Neural progenitor cell (in vitro differentiated cells): ENCODE measurements around the gene ALPL. TPM values are rescaled to one million over a fixed set of nuclear protein-coding genes. Genes with fewer than 3 reads are reported as not detected.

Source experiments
- DNase-seq: peaks from one replicate; pipeline ENCODE4 v3.0.0-alpha.2; 2016; ENCODE audit warnings: low spot score
- H2AFZ ChIP-seq: fragments of 200-600 bp; sonication (generic); replicated peaks from 2 replicates; pipeline ENCODE4 v1.6.1; 2016; ENCODE audit warnings: antibody characterized with exemption
- H3F3A ChIP-seq: fragments of 200-600 bp; sonication (generic); 2 replicates; pipeline ENCODE4 v1.6.1; 2016; ENCODE audit warnings: antibody characterized with exemption, low read depth
- H3K27ac ChIP-seq: fragments of 200-600 bp; sonication (generic); 2 replicates; pipeline ENCODE4 v1.5.1; 2016; ENCODE audit warnings: mild to moderate bottlenecking
- H3K27me3 ChIP-seq: fragments of 200-600 bp; sonication (generic); 2 replicates; pipeline ENCODE4 v1.6.1; 2016; ENCODE audit warnings: mild to moderate bottlenecking, moderate library complexity
- H3K36me3 ChIP-seq: fragments of 200-600 bp; sonication (generic); 2 replicates; pipeline ENCODE4 v1.5.1; 2016
- H3K4me1 ChIP-seq: fragments of 200-600 bp; sonication (generic); 2 replicates; pipeline ENCODE4 v1.6.1; 2016; ENCODE audit warnings: mixed run types
- H3K4me2 ChIP-seq: fragments of 200-600 bp; sonication (generic); 2 replicates; pipeline ENCODE4 v1.6.1; 2016
- H3K4me3 ChIP-seq: fragments of 200-600 bp; sonication (generic); 2 replicates; pipeline ENCODE4 v1.5.1; 2016
- H3K79me2 ChIP-seq: fragments of 200-600 bp; sonication (generic); 2 replicates; pipeline ENCODE4 v1.6.1; 2016; ENCODE audit warnings: low read depth
- H3K9ac ChIP-seq: fragments of 200-600 bp; sonication (generic); 2 replicates; pipeline ENCODE4 v1.6.1; 2016
- H3K9me3 ChIP-seq: fragments of 200-600 bp; sonication (generic); 2 replicates; pipeline ENCODE4 v1.5.1; 2016; ENCODE audit warnings: low read depth
- H4K20me1 ChIP-seq: fragments of 200-600 bp; sonication (generic); 2 replicates; pipeline ENCODE4 v1.6.1; 2016; ENCODE audit warnings: low read depth
- H3K27ac Mint-ChIP-seq: 3 replicates; pipeline ENCODE4 v1.8.0; 2021; ENCODE audit warnings: mixed read lengths
- H3K27me3 Mint-ChIP-seq: 2 replicates; pipeline ENCODE4 v1.8.0; 2022; ENCODE audit warnings: low read depth, mild to moderate bottlenecking, inconsistent platforms, moderate library complexity, mixed read lengths; ENCODE audit not compliant: insufficient read depth
- H3K36me3 Mint-ChIP-seq: 3 replicates; pipeline ENCODE4 v1.8.0; 2021; ENCODE audit warnings: mixed read lengths
- H3K4me1 Mint-ChIP-seq: 3 replicates; pipeline ENCODE4 v1.8.0; 2021; ENCODE audit warnings: mixed read lengths
- H3K4me3 Mint-ChIP-seq: 3 replicates; pipeline ENCODE4 v1.8.0; 2021; ENCODE audit warnings: mild to moderate bottlenecking, moderate library complexity, mixed read lengths
- H3K9me3 Mint-ChIP-seq: 3 replicates; pipeline ENCODE4 v1.8.0; 2020; ENCODE audit warnings: mixed read lengths
- EZH2 ChIP-seq: fragments of 200-600 bp; sonication (generic); IDR thresholded peaks from 2 replicates; pipeline ENCODE4 v1.6.1; 2017; ENCODE audit warnings: antibody characterized with exemption, mild to moderate bottlenecking, moderate library complexity
- EZH2phosphoT487 ChIP-seq: fragments of 200-600 bp; sonication (generic); IDR thresholded peaks from 2 replicates; pipeline ENCODE4 v1.6.1; 2017; ENCODE audit warnings: antibody characterized with exemption
- total RNA-seq: library from RNA; depleted of rRNA; stranded (reverse); fragments of >200 nt; gene quantifications from 2 replicates; pipeline ENCODE4 v1.2.3, GENCODE V29; 2015; ENCODE audit warnings: low replicate concordance
- TF ChIP-seq, protein P1 (sequence below): fragments of 200-600 bp; sonication (generic); IDR thresholded peaks from 2 replicates; pipeline ENCODE4 v1.5.1; 2017; ENCODE audit warnings: antibody characterized with exemption, mild to moderate bottlenecking

The ALPL gene
- total RNA-seq, 1 donor from 2014 or later = 51.3 TPM

DNA sequence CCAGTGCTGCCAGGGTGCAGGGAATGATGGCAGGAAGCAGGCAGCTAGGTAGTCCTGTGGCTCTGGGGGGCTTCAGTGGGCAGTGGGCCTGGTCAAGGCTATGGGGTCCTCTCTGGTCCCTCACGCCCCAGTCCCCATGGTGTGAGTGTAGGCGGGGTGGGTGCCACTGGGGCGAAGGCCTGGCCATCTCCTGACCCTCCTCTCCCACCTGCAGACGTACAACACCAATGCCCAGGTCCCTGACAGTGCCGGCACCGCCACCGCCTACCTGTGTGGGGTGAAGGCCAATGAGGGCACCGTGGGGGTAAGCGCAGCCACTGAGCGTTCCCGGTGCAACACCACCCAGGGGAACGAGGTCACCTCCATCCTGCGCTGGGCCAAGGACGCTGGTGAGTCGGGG, 53.7 kb downstream of the ALPL start:
- no peaks in the 10 kb centered on the region for H3K27me3 ChIP-seq
- no peak overlapping the region for H2AFZ ChIP-seq
- H3K27me3 Mint-ChIP-seq = peaks cover 4% of the 10 kb centered on the region
- H3K36me3 ChIP-seq = no peaks in the 10 kb centered on the region
- H3F3A ChIP-seq = no peaks in the 10 kb centered on the region
- H3K4me3 Mint-ChIP-seq = no peak overlapping the region
- H3K4me3 ChIP-seq = no peak overlapping the region
- H4K20me1 ChIP-seq = peaks cover 18% of the 10 kb centered on the region
- TF ChIP-seq EZH2phosphoT487 (no peak), EZH2 (no peak)
- TF ChIP-seq, protein P1, sequence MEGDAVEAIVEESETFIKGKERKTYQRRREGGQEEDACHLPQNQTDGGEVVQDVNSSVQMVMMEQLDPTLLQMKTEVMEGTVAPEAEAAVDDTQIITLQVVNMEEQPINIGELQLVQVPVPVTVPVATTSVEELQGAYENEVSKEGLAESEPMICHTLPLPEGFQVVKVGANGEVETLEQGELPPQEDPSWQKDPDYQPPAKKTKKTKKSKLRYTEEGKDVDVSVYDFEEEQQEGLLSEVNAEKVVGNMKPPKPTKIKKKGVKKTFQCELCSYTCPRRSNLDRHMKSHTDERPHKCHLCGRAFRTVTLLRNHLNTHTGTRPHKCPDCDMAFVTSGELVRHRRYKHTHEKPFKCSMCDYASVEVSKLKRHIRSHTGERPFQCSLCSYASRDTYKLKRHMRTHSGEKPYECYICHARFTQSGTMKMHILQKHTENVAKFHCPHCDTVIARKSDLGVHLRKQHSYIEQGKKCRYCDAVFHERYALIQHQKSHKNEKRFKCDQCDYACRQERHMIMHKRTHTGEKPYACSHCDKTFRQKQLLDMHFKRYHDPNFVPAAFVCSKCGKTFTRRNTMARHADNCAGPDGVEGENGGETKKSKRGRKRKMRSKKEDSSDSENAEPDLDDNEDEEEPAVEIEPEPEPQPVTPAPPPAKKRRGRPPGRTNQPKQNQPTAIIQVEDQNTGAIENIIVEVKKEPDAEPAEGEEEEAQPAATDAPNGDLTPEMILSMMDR = no peak
- H3K27ac Mint-ChIP-seq = no peak overlapping the region
- no peaks in the 10 kb centered on the region for H3K79me2 ChIP-seq
- H3K27ac ChIP-seq = no peak overlapping the region
- peaks cover 16% of the 10 kb centered on the region for H3K4me1 Mint-ChIP-seq
- no peaks in the 10 kb centered on the region for H3K9me3 Mint-ChIP-seq
- no peak for DNase-seq
- H3K36me3 Mint-ChIP-seq = no peaks in the 10 kb centered on the region
- H3K9ac ChIP-seq = no peak overlapping the region
- no peaks in the 10 kb centered on the region for H3K4me1 ChIP-seq
- no peak overlapping the region for H3K4me2 ChIP-seq
- H3K9me3 ChIP-seq = no peaks in the 10 kb centered on the region

DNA sequence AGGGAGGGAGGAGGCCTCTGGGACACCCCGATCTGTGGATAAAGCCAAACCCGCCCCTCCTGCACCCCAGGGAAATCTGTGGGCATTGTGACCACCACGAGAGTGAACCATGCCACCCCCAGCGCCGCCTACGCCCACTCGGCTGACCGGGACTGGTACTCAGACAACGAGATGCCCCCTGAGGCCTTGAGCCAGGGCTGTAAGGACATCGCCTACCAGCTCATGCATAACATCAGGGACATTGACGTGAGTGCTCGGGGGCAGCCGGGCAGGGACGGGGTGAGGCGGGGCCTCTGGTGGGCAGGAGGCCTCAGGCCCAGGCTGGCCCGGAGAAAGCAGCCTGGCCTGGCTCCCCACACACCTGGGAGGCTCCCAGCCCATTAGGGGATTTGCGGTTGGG, 54.7 kb downstream of the ALPL start:
- H3K36me3 Mint-ChIP-seq = no peaks in the 10 kb centered on the region
- no peak overlapping the region for H3K27ac ChIP-seq
- H3K4me1 Mint-ChIP-seq = peaks cover 26% of the 10 kb centered on the region

DNA sequence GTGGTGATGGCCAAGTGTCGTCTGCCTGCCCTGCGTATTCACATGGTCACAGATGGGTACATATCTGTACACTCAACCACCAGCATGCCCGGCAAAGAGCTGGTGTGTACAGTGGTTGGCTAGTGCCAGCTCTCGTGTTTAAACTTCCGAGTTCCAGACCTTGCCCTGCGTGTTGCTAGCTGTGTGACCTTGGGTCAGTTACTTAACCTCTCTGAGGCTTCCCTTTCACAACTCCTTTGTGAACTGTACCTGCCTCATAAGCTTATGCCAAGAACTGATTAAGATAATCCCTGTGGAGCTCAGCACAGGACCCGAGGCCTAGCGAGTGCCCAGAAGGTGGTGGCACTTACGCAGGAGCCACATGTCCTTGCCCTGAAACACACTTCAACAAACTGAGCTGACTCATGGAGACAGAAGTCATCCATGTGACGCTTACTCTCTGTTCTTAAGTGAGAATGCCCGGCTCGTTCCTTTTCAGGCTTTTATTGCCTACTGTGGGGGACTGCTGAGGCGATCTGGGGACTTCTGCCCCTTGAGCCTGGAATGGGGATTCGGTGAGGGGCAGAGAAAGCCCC, 55.4 kb downstream of the ALPL start:
- Histone ChIP-seq H3K79me2 (no peaks in the 10 kb centered on the region), H4K20me1 (peaks cover 9% of the 10 kb centered on the region), H2AFZ (no peak overlapping the region), H3K9ac (no peak overlapping the region), H3K4me2 (no peak overlapping the region), H3K4me3 (no peak overlapping the region), H3K27ac (no peak overlapping the region), H3K4me1 (no peaks in the 10 kb centered on the region), H3K27me3 (no peaks in the 10 kb centered on the region), H3K9me3 (no peaks in the 10 kb centered on the region), H3K36me3 (no peaks in the 10 kb centered on the region), H3F3A (no peaks in the 10 kb centered on the region)
- no peak overlapping the region for H3K4me3 Mint-ChIP-seq
- no peaks in the 10 kb centered on the region for H3K9me3 Mint-ChIP-seq
- H3K4me1 Mint-ChIP-seq = peaks cover 28% of the 10 kb centered on the region
- no peak overlapping the region for H3K27ac Mint-ChIP-seq
- H3K27me3 Mint-ChIP-seq = peaks cover 7% of the 10 kb centered on the region
- H3K36me3 Mint-ChIP-seq = no peaks in the 10 kb centered on the region
- TF ChIP-seq EZH2phosphoT487 (no peak), EZH2 (no peak)
- TF ChIP-seq, protein P1 = no peak
- DNase-seq = no peak

More for the DNA sequence above, 54.7 kb downstream of the ALPL start:
- TF ChIP-seq, protein P1 = no peak
- TF ChIP-seq EZH2phosphoT487 (no peak), EZH2 (no peak)
- H3K9me3 ChIP-seq = no peaks in the 10 kb centered on the region
- H3K9ac ChIP-seq = no peak overlapping the region
- no peak overlapping the region for H3K4me2 ChIP-seq
- H3F3A ChIP-seq = no peaks in the 10 kb centered on the region
- H3K36me3 ChIP-seq = no peaks in the 10 kb centered on the region
- H3K79me2 ChIP-seq = no peaks in the 10 kb centered on the region
- DNase-seq = no peak
- H3K4me1 ChIP-seq = no peaks in the 10 kb centered on the region
- H4K20me1 ChIP-seq = peaks cover 9% of the 10 kb centered on the region
- Mint-ChIP-seq H3K27me3 (peaks cover 7% of the 10 kb centered on the region), H3K9me3 (no peaks in the 10 kb centered on the region), H3K4me3 (no peak overlapping the region), H3K27ac (no peak overlapping the region)
- H2AFZ ChIP-seq = no peak overlapping the region
- H3K4me3 ChIP-seq = no peak overlapping the region
- H3K27me3 ChIP-seq = no peaks in the 10 kb centered on the region
